ENCODE results near the gene ADGRL3.

DNA sequence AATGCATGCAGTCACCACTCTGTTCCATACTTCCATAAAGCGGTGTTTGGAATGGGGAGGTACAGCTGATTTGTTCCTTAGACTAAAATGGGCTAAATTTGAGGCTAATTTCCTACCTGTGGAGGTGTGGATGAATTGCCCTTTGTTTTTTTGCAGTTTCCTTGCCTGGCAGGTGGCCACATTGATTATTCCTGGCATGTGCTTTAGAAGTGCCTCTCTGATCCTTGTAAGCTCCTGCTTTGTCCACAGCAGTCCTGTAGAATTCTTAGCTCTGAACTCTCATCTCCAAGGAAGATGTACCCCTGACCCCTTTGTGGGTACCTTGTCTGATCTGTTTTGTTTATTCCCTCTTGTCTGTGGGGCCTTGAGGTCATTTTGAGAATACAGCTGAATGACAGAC, 136.8 kb downstream of the ADGRL3 start:
- no peak for TF ChIP-seq POLR2A (IDR thresholded peaks at IDR 0.05; ENCODE audit: low read length)
- no peak for TF ChIP-seq GATA1 (IDR thresholded peaks at IDR 0.05; ENCODE audit: low read depth, low read length)

All from erythroblast (primary cell).